Measurements from ENCODE around the gene SOX8. TPM values are rescaled to one million over a fixed set of nuclear protein-coding genes. Genes with fewer than 3 reads are reported as not detected.

SOX8 gene
- total RNA-seq, 1 experiment from 2014 or later, result 1.2 TPM

- H3K27me3 Mint-ChIP-seq (ENCODE audit: insufficient read depth, unreplicated experiment), result peaks cover 3% of the 10 kb centered on the region
- no peaks in the 10 kb centered on the region for H3K27me3 ChIP-seq (replicated peaks; ENCODE audit: control insufficient read depth, insufficient read depth, low read length)
- H3K4me1 ChIP-seq, result peaks cover 10% of the 10 kb centered on the region; the same call in 1 of the 2 replicates
- no peaks in the 10 kb centered on the region for H3K36me3 ChIP-seq (ENCODE audit: control insufficient read depth, insufficient read depth, low read length)
- intact Hi-C loops (cut with micrococcal nuclease; ENCODE audit: unreplicated experiment), result no loop called here
- DNase-seq, result no peak
- no peaks in the 10 kb centered on the region for H3K36me3 Mint-ChIP-seq (ENCODE audit: insufficient read depth, unreplicated experiment)
- no peak overlapping the region for H3K4me3 Mint-ChIP-seq (ENCODE audit: unreplicated experiment)
- H3K9me3 Mint-ChIP-seq (ENCODE audit: unreplicated experiment), result peaks cover 16% of the 10 kb centered on the region
- H3K4me3 ChIP-seq (ENCODE audit: low read depth, low read length), result no peak overlapping the region
- TF ChIP-seq CTCF (IDR thresholded peaks at IDR 0.05; ENCODE audit: insufficient read depth in 1 of 2, low read depth in 1 of 2, low read length in 1 of 2, severe bottlenecking in 1 of 2, unreplicated experiment in 1 of 2), result no peak
- BruUV-seq (replicated peaks), result no TSS peak
- ChIA-PET POLR2A (no interaction called here), CTCF (no interaction called here)
- H3K9me3 ChIP-seq, result no peaks in the 10 kb centered on the region
- H3K4me1 Mint-ChIP-seq (ENCODE audit: low read depth, unreplicated experiment), result no peaks in the 10 kb centered on the region
- no peak overlapping the region for H3K27ac Mint-ChIP-seq (ENCODE audit: unreplicated experiment)
These were observed 14.5 kb upstream of the SOX8 start for GRCh38 chr16:967077-967541.

GRCh38 chr16:967546-968295 is 13.8 kb upstream of the SOX8 start:
- Histone ChIP-seq H3K9me3 (no peaks in the 10 kb centered on the region), H3K27me3 (replicated peaks; ENCODE audit: control insufficient read depth, insufficient read depth, low read length) (no peaks in the 10 kb centered on the region), H3K36me3 (ENCODE audit: control insufficient read depth, insufficient read depth, low read length) (no peaks in the 10 kb centered on the region), H3K4me1 (peaks cover 10% of the 10 kb centered on the region; the same call in 1 of the 2 replicates), H3K4me3 (ENCODE audit: low read depth, low read length) (no peak overlapping the region)
- BruUV-seq (replicated peaks), result no TSS peak
- Mint-ChIP-seq H3K36me3 (ENCODE audit: insufficient read depth, unreplicated experiment) (no peaks in the 10 kb centered on the region), H3K27ac (ENCODE audit: unreplicated experiment) (no peak overlapping the region), H3K4me1 (ENCODE audit: low read depth, unreplicated experiment) (no peaks in the 10 kb centered on the region), H3K9me3 (ENCODE audit: unreplicated experiment) (peaks cover 16% of the 10 kb centered on the region), H3K27me3 (ENCODE audit: insufficient read depth, unreplicated experiment) (peaks cover 3% of the 10 kb centered on the region), H3K4me3 (ENCODE audit: unreplicated experiment) (no peak overlapping the region)
- DNase-seq, result no peak
- ChIA-PET POLR2A (no interaction called here), CTCF (no interaction called here)
- no peak for TF ChIP-seq CTCF (IDR thresholded peaks at IDR 0.05; ENCODE audit: insufficient read depth in 1 of 2, low read depth in 1 of 2, low read length in 1 of 2, severe bottlenecking in 1 of 2, unreplicated experiment in 1 of 2)
- intact Hi-C loops (cut with micrococcal nuclease; ENCODE audit: unreplicated experiment), result no loop called here

- TSS peak; percentile 38 for BruUV-seq (replicated peaks)
- no peak overlapping the region for H3K27ac Mint-ChIP-seq (ENCODE audit: unreplicated experiment)
These were observed 12.9 kb upstream of the SOX8 start for GRCh38 chr16:968620-969019.

More at GRCh38 chr16:968620-969019, 12.9 kb upstream of the SOX8 start:
- H3K36me3 Mint-ChIP-seq (ENCODE audit: insufficient read depth, unreplicated experiment), result no peaks in the 10 kb centered on the region
- POLR2A ChIA-PET, result no interaction called here
- H3K4me1 ChIP-seq, result peaks cover 10% of the 10 kb centered on the region; the same call in 1 of the 2 replicates
- intact Hi-C loops (cut with micrococcal nuclease; ENCODE audit: unreplicated experiment), result no loop called here
- H3K27me3 ChIP-seq (replicated peaks; ENCODE audit: control insufficient read depth, insufficient read depth, low read length), result no peaks in the 10 kb centered on the region
- DNase-seq, result no peak
- H3K27me3 Mint-ChIP-seq (ENCODE audit: insufficient read depth, unreplicated experiment), result peaks cover 5% of the 10 kb centered on the region
- peaks cover 16% of the 10 kb centered on the region for H3K9me3 Mint-ChIP-seq (ENCODE audit: unreplicated experiment)
- no peaks in the 10 kb centered on the region for H3K4me1 Mint-ChIP-seq (ENCODE audit: low read depth, unreplicated experiment)
- CTCF ChIA-PET, result no interaction called here
- H3K4me3 Mint-ChIP-seq (ENCODE audit: unreplicated experiment), result peak overlapping the region; percentile 22
- TF ChIP-seq CTCF (IDR thresholded peaks at IDR 0.05; ENCODE audit: insufficient read depth in 1 of 2, low read depth in 1 of 2, low read length in 1 of 2, severe bottlenecking in 1 of 2, unreplicated experiment in 1 of 2), result no peak
- no peaks in the 10 kb centered on the region for H3K36me3 ChIP-seq (ENCODE audit: control insufficient read depth, insufficient read depth, low read length)
- H3K9me3 ChIP-seq, result no peaks in the 10 kb centered on the region
- H3K4me3 ChIP-seq (ENCODE audit: low read depth, low read length), result no peak overlapping the region

Measured in Caco-2 (cell line).